GM23338 (cell line): ENCODE data around the gene TTLL6. TPM values are rescaled to one million over a fixed set of nuclear protein-coding genes. Genes with fewer than 3 reads are reported as not detected.

ENCODE experiments used
- ATAC-seq: fragments of 200-7000 bp; cut with Tn5 transposase; 3 replicates; pipeline ENCODE4 v1.9.1; 2020
- DNase-seq: peaks from one replicate; pipeline ENCODE4 v3.0.0-alpha.2; 2015; ENCODE audit warnings: low spot score
- H2AFZ ChIP-seq: fragments of 200-600 bp; sonication (generic); 2 replicates; pipeline ENCODE4 v1.8.0; 2016; ENCODE audit warnings: antibody characterized with exemption, mild to moderate bottlenecking, moderate library complexity
- H3F3A ChIP-seq: fragments of 200-600 bp; sonication (generic); replicated peaks from 2 replicates; pipeline ENCODE4 v1.8.0; 2017; ENCODE audit warnings: antibody characterized with exemption, mixed run types, low read depth
- H3K27ac ChIP-seq: fragments of 200-600 bp; sonication (generic); 2 replicates; pipeline ENCODE4 v1.6.1; 2016; ENCODE audit warnings: low read depth
- H3K27me3 ChIP-seq: fragments of 200-600 bp; sonication (generic); 2 replicates; pipeline ENCODE4 v1.8.0; 2016; ENCODE audit warnings: mild to moderate bottlenecking, mixed run types, moderate library complexity; ENCODE audit not compliant: insufficient read depth
- H3K36me3 ChIP-seq: fragments of 200-600 bp; sonication (generic); 2 replicates; pipeline ENCODE4 v1.8.0; 2016; ENCODE audit warnings: mild to moderate bottlenecking; ENCODE audit not compliant: insufficient read depth
- H3K4me1 ChIP-seq: fragments of 200-600 bp; sonication (generic); 2 replicates; pipeline ENCODE4 v1.8.0; 2016; ENCODE audit warnings: mild to moderate bottlenecking, moderate library complexity; ENCODE audit not compliant: insufficient read depth
- H3K4me2 ChIP-seq: fragments of 200-600 bp; sonication (generic); 2 replicates; pipeline ENCODE4 v1.7.1; 2017; ENCODE audit warnings: mixed run types
- H3K4me3 ChIP-seq: fragments of 200-600 bp; sonication (generic); 2 replicates; pipeline ENCODE4 v1.6.1; 2016; ENCODE audit warnings: mixed run types
- H3K79me2 ChIP-seq: fragments of 200-600 bp; sonication (generic); replicated peaks from 2 replicates; pipeline ENCODE4 v1.8.0; 2017; ENCODE audit warnings: mild to moderate bottlenecking; ENCODE audit not compliant: insufficient read depth
- H3K9me2 ChIP-seq: fragments of 200-600 bp; sonication (generic); 2 replicates; pipeline ENCODE4 v1.8.0; 2017; ENCODE audit not compliant: insufficient read depth
- H4K20me1 ChIP-seq: fragments of 200-600 bp; sonication (generic); replicated peaks from 2 replicates; pipeline ENCODE4 v1.8.0; 2017; ENCODE audit warnings: mild to moderate bottlenecking; ENCODE audit not compliant: insufficient read depth
- H3K27ac Mint-ChIP-seq: 2 replicates; pipeline ENCODE4 v1.8.0; 2020; ENCODE audit warnings: inconsistent platforms, mild to moderate bottlenecking, moderate library complexity, mixed read lengths
- H3K27me3 Mint-ChIP-seq: 3 replicates; pipeline ENCODE4 v1.8.0; 2022; ENCODE audit warnings: low read depth, mild to moderate bottlenecking, moderate library complexity, mixed read lengths, inconsistent platforms; ENCODE audit not compliant: insufficient read depth, poor library complexity
- H3K36me3 Mint-ChIP-seq: 3 replicates; pipeline ENCODE4 v1.8.0; 2021; ENCODE audit warnings: low read depth, mild to moderate bottlenecking, inconsistent platforms, moderate library complexity, mixed read lengths
- H3K4me1 Mint-ChIP-seq: 3 replicates; pipeline ENCODE4 v1.8.0; 2020; ENCODE audit warnings: mild to moderate bottlenecking, inconsistent platforms, mixed read lengths
- H3K4me3 Mint-ChIP-seq: 3 replicates; pipeline ENCODE4 v1.8.0; 2021; ENCODE audit warnings: moderate library complexity, mild to moderate bottlenecking, inconsistent platforms, mixed read lengths
- H3K9me3 Mint-ChIP-seq: 3 replicates; pipeline ENCODE4 v1.8.0; 2020; ENCODE audit warnings: moderate library complexity, mild to moderate bottlenecking, inconsistent platforms, mixed read lengths
- CREB1 ChIP-seq: fragments of 250-450 bp; sonication (Bioruptor Pico); IDR thresholded peaks from 2 replicates; pipeline ENCODE4 v1.5.0; 2020; ENCODE audit warnings: low read depth, mild to moderate bottlenecking, moderate library complexity
- EZH2 ChIP-seq: fragments of 200-600 bp; sonication (generic); IDR thresholded peaks from one replicate; pipeline ENCODE4 v1.8.0; 2017; ENCODE audit warnings: antibody characterized with exemption, mild to moderate bottlenecking, low read depth; ENCODE audit not compliant: unreplicated experiment
- REST ChIP-seq: IDR thresholded peaks from one replicate; pipeline ENCODE4 v1.6.1; 2018; ENCODE audit warnings: antibody characterized with exemption; ENCODE audit not compliant: unreplicated experiment
- STAT1 ChIP-seq: IDR thresholded peaks from one replicate; pipeline ENCODE4 v1.6.1; 2016; ENCODE audit warnings: antibody characterized with exemption; ENCODE audit not compliant: unreplicated experiment
- ZNF114 ChIP-seq: fragments of 250-450 bp; sonication (Bioruptor Pico); IDR thresholded peaks from 2 replicates; pipeline ENCODE4 v1.5.0; 2020; ENCODE audit warnings: mild to moderate bottlenecking, moderate library complexity
- ZNF331 ChIP-seq: fragments of 250-450 bp; sonication (Bioruptor Pico); IDR thresholded peaks from 2 replicates; pipeline ENCODE4 v1.5.0; 2020; ENCODE audit warnings: low read depth, mild to moderate bottlenecking, moderate library complexity
- ZNF462 ChIP-seq: fragments of 250-450 bp; sonication (Bioruptor Pico); IDR thresholded peaks from 2 replicates; pipeline ENCODE4 v1.5.0; 2020; ENCODE audit warnings: mild to moderate bottlenecking, moderate library complexity
- polyA plus RNA-seq: library from polyadenylated mRNA; unstranded; fragments of >200 nt; fragmentation: Nextera tagmentation; extraction: Ambion mirVana; gene quantifications from 2 replicates; pipeline ENCODE4 v1.2.1, GENCODE V29; 2016
- total RNA-seq: library from RNA; depleted of rRNA; stranded (reverse); fragments of >200 nt; shearing (Covaris generic); gene quantifications from 2 replicates; pipeline ENCODE4 v1.2.3, GENCODE V29; 2014

Gene TTLL6
- total and polyA plus RNA-seq, 2 experiments from 2014 or later: 1.9 to 4.7 TPM

GRCh38 chr17:48727415-48728175 is 89.4 kb downstream of the TTLL6 start:
- no peak for DNase-seq
- no peaks in the 10 kb centered on the region for H3K9me3 Mint-ChIP-seq
- no peak overlapping the region for H3K4me3 ChIP-seq
- H4K20me1 ChIP-seq: peaks cover 61% of the 10 kb centered on the region
- peak overlapping the region; percentile 65; the same call in 2 of the 3 replicates for H3K4me3 Mint-ChIP-seq
- no peak overlapping the region for H3K4me2 ChIP-seq
- H3K79me2 ChIP-seq: no peaks in the 10 kb centered on the region
- no peak overlapping the region for H3K27ac Mint-ChIP-seq
- peaks cover 27% of the 10 kb centered on the region; the same call in 1 of the 2 replicates for H3K4me1 ChIP-seq
- no peaks in the 10 kb centered on the region for H3K9me2 ChIP-seq
- peaks cover 100% of the 10 kb centered on the region for H3K27me3 Mint-ChIP-seq
- peaks cover 23% of the 10 kb centered on the region for H3K4me1 Mint-ChIP-seq
- no peak for ATAC-seq
- H3F3A ChIP-seq: peaks cover 30% of the 10 kb centered on the region
- peaks cover 100% of the 10 kb centered on the region for H3K27me3 ChIP-seq
- H3K36me3 ChIP-seq: no peaks in the 10 kb centered on the region
- peaks cover 3% of the 10 kb centered on the region; the same call in 1 of the 3 replicates for H3K36me3 Mint-ChIP-seq
- TF ChIP-seq STAT1: no peak
- TF ChIP-seq EZH2: peak; percentile 52
- TF ChIP-seq CREB1 (CRISPR knock-in tag): no peak
- no peak for TF ChIP-seq REST
- H2AFZ ChIP-seq: no peak overlapping the region
- H3K27ac ChIP-seq: no peak overlapping the region

GRCh38 chr17:48726916-48727286 is 90.1 kb downstream of the TTLL6 start:
- Mint-ChIP-seq H3K27ac (no peak overlapping the region), H3K4me3 (no peak overlapping the region), H3K4me1 (peaks cover 24% of the 10 kb centered on the region), H3K36me3 (peaks cover 3% of the 10 kb centered on the region; the same call in 1 of the 3 replicates), H3K27me3 (peaks cover 100% of the 10 kb centered on the region), H3K9me3 (no peaks in the 10 kb centered on the region)
- Histone ChIP-seq H4K20me1 (peaks cover 56% of the 10 kb centered on the region), H3K27me3 (peaks cover 100% of the 10 kb centered on the region), H3K27ac (no peak overlapping the region), H3K9me2 (no peaks in the 10 kb centered on the region), H3F3A (peaks cover 33% of the 10 kb centered on the region), H3K79me2 (no peaks in the 10 kb centered on the region), H3K4me2 (no peak overlapping the region), H3K4me3 (no peak overlapping the region), H3K4me1 (peaks cover 24% of the 10 kb centered on the region; the same call in 1 of the 2 replicates), H2AFZ (no peak overlapping the region), H3K36me3 (no peaks in the 10 kb centered on the region)
- no peak for TF ChIP-seq ZNF114 (CRISPR knock-in tag)
- peak; percentile 82 for TF ChIP-seq EZH2
- no peak for TF ChIP-seq ZNF331 (CRISPR knock-in tag)
- TF ChIP-seq ZNF462 (CRISPR knock-in tag): no peak
- no peak for DNase-seq
- no peak for ATAC-seq
